Measurements from ENCODE around the gene EIF4B. TPM values are rescaled to one million over a fixed set of nuclear protein-coding genes. Genes with fewer than 3 reads are reported as not detected.

The EIF4B gene
- total and polyA plus RNA-seq, 2 of the 13 experiments (the other 11 are each of a cell fraction or from before 2014, with no cell fraction given): 416 to 548 TPM

DNA sequence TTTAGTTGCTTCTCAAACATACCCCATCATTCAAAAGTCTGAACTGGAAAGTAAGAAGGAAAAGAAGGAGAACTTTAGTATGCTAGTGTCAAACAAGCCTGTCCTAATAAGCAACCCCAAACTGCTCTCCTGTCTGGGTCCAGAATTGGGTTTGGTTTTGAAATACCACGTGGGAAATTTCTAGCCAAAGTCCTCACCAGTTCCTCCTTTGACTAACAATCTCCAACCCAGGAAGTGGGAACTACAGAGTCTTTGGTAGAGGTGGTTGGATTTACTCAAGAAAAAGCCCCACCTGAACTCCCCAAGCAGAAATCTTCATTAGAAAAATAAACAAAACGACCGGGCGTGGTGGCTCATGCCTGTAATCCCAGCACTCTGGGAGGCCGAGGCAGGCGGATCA is 17.4 kb upstream of the EIF4B start (continued):
- TF ChIP-seq, protein P1, sequence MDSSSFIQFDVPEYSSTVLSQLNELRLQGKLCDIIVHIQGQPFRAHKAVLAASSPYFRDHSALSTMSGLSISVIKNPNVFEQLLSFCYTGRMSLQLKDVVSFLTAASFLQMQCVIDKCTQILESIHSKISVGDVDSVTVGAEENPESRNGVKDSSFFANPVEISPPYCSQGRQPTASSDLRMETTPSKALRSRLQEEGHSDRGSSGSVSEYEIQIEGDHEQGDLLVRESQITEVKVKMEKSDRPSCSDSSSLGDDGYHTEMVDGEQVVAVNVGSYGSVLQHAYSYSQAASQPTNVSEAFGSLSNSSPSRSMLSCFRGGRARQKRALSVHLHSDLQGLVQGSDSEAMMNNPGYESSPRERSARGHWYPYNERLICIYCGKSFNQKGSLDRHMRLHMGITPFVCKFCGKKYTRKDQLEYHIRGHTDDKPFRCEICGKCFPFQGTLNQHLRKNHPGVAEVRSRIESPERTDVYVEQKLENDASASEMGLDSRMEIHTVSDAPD (CRISPR knock-in tag; IDR thresholded peaks at IDR 0.05): no peak
- TF ChIP-seq MLLT10 (CRISPR knock-in tag; IDR thresholded peaks at IDR 0.05) (no peak), NBN (conservative IDR thresholded peaks at IDR 0.05) (no peak), ZNF577 (CRISPR knock-in tag; IDR thresholded peaks at IDR 0.05; ENCODE audit: borderline replicate concordance, low read depth) (no peak), ZNF558 (CRISPR knock-in tag; IDR thresholded peaks at IDR 0.05; ENCODE audit: borderline replicate concordance) (no peak)
- TF ChIP-seq, protein P2, sequence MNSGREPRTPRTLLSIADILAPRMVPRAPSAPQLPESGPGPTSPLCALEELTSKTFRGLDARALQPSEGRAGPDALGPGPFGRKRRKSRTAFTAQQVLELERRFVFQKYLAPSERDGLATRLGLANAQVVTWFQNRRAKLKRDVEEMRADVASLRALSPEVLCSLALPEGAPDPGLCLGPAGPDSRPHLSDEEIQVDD (CRISPR knock-in tag; IDR thresholded peaks at IDR 0.05; ENCODE audit: borderline replicate concordance): no peak
- TF ChIP-seq, protein P3, sequence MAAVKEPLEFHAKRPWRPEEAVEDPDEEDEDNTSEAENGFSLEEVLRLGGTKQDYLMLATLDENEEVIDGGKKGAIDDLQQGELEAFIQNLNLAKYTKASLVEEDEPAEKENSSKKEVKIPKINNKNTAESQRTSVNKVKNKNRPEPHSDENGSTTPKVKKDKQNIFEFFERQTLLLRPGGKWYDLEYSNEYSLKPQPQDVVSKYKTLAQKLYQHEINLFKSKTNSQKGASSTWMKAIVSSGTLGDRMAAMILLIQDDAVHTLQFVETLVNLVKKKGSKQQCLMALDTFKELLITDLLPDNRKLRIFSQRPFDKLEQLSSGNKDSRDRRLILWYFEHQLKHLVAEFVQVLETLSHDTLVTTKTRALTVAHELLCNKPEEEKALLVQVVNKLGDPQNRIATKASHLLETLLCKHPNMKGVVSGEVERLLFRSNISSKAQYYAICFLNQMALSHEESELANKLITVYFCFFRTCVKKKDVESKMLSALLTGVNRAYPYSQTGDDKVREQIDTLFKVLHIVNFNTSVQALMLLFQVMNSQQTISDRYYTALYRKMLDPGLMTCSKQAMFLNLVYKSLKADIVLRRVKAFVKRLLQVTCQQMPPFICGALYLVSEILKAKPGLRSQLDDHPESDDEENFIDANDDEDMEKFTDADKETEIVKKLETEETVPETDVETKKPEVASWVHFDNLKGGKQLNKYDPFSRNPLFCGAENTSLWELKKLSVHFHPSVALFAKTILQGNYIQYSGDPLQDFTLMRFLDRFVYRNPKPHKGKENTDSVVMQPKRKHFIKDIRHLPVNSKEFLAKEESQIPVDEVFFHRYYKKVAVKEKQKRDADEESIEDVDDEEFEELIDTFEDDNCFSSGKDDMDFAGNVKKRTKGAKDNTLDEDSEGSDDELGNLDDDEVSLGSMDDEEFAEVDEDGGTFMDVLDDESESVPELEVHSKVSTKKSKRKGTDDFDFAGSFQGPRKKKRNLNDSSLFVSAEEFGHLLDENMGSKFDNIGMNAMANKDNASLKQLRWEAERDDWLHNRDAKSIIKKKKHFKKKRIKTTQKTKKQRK (IDR thresholded peaks at IDR 0.05; ENCODE audit: low read length): no peak

DNA sequence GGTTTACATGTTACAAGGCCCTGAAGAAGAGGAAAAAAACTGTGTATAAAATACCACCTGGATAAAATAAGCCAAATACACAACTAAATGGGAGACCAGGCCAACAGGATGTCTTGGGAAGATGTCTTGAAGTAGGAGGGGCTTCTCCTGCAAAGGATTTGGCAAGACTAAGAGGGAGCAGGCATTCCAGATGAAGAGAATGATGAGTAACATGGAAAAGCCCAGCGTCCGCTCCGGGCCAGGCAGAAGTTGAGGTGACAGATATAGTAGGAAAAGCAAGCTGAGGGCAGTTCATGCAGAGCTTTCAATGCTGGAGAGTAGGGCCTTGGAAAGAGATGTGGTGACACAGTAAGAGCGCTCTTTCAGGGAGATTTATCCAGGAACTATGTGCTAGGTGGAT is 16.1 kb upstream of the EIF4B start:
- WGBS (ENCODE audit: low lambda C conversion rate): 95% methylated on average over 4 of the region's 4 CpGs
- POLR2A ChIA-PET: interaction anchor here (8.0 kb wide), 1 partner anchor 16 kb away, joined by 159 read pairs; the partner anchor contains the start of gene EIF4B
- in situ Hi-C loops (cut with HindIII; ENCODE audit: extremely low pct_ligation_motif_present, low pct_unique_long_range_greater_than_20kb) (loop anchor here (25.0 kb wide), 3 partner anchors 303 to 853 kb away; partner anchors contain the start of genes KRT1 and KRT84), intact Hi-C loops (cut with micrococcal nuclease; ENCODE audit: unreplicated experiment) (no loop called here)
- H3K4me1 ChIP-seq (ENCODE audit: insufficient read depth, low read length): peaks cover 61% of the 10 kb centered on the region
- no TSS peak for BruUV-seq (replicated peaks)
- H3K36me3 ChIP-seq (replicated peaks in 1 of 2; ENCODE audit: control insufficient read depth in 1 of 2, insufficient read depth in 2 of 2, low read length in 2 of 2): no peaks in the 10 kb centered on the region
- CTCF ChIA-PET (ENCODE audit: low intra/inter-chr PET ratio, low total read pairs): no interaction called here
- no peak overlapping the region for H3K9ac ChIP-seq (ENCODE audit: insufficient read depth, low read depth, low read length)
- no peak overlapping the region for H3K4me3 ChIP-seq (replicated peaks in 1 of 3; ENCODE audit: insufficient read depth in 1 of 3, low read depth in 2 of 3, low read length in 3 of 3)
- no peaks in the 10 kb centered on the region for H3K27me3 ChIP-seq (ENCODE audit: control insufficient read depth in 1 of 2, insufficient read depth in 2 of 2, low read length in 2 of 2)
- no peaks in the 10 kb centered on the region for H4K20me1 ChIP-seq (ENCODE audit: insufficient read depth, low read length)
- H2AFZ ChIP-seq (ENCODE audit: low read length): no peak overlapping the region
- FAIRE-seq: no peak
- no peaks in the 10 kb centered on the region for H3K79me2 ChIP-seq (ENCODE audit: insufficient read depth, low read length)
- H3K4me2 ChIP-seq (ENCODE audit: low read depth, low read length): no peak overlapping the region
- no peaks in the 10 kb centered on the region for H3K9me3 ChIP-seq (ENCODE audit: low read length)
- ATAC-seq: no peak
- H3K27ac ChIP-seq (ENCODE audit: extremely low read length, insufficient read depth, low read length): peak overlapping the region; percentile 45
- DNase-seq (ENCODE audit: low spot score): no peak
- TF ChIP-seq, protein P4, sequence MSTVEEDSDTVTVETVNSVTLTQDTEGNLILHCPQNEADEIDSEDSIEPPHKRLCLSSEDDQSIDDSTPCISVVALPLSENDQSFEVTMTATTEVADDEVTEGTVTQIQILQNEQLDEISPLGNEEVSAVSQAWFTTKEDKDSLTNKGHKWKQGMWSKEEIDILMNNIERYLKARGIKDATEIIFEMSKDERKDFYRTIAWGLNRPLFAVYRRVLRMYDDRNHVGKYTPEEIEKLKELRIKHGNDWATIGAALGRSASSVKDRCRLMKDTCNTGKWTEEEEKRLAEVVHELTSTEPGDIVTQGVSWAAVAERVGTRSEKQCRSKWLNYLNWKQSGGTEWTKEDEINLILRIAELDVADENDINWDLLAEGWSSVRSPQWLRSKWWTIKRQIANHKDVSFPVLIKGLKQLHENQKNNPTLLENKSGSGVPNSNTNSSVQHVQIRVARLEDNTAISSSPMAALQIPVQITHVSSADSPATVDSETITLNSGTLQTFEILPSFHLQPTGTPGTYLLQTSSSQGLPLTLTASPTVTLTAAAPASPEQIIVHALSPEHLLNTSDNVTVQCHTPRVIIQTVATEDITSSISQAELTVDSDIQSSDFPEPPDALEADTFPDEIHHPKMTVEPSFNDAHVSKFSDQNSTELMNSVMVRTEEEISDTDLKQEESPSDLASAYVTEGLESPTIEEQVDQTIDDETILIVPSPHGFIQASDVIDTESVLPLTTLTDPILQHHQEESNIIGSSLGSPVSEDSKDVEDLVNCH (CRISPR knock-in tag; IDR thresholded peaks at IDR 0.05): no peak
- TF ChIP-seq, protein P5, sequence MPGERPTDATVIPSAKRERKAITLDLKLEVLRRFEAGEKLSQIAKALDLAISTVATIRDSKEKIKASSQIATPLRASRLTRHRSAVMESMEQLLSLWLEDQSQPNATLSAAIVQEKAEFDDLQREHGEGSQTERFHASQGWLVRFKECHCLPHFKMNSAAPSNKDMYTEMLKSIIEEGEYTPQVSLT (CRISPR knock-in tag; IDR thresholded peaks at IDR 0.05; ENCODE audit: borderline replicate concordance, low read depth): no peak
- TF ChIP-seq, protein P6, sequence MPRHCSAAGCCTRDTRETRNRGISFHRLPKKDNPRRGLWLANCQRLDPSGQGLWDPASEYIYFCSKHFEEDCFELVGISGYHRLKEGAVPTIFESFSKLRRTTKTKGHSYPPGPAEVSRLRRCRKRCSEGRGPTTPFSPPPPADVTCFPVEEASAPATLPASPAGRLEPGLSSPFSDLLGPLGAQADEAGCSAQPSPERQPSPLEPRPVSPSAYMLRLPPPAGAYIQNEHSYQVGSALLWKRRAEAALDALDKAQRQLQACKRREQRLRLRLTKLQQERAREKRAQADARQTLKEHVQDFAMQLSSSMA (CRISPR knock-in tag; IDR thresholded peaks at IDR 0.05): no peak
- TF ChIP-seq SMAD3 (CRISPR knock-in tag; IDR thresholded peaks at IDR 0.05) (no peak), SALL1 (CRISPR knock-in tag; IDR thresholded peaks at IDR 0.05) (no peak), ZNF766 (CRISPR knock-in tag; IDR thresholded peaks at IDR 0.05; ENCODE audit: borderline replicate concordance) (no peak), MXD4 (CRISPR knock-in tag; IDR thresholded peaks at IDR 0.05) (no peak), XRCC5 (optimal IDR thresholded peaks at IDR 0.05; ENCODE audit: low read length) (no peak)
